Measurements from ENCODE around the gene CYP39A1. TPM values are rescaled to one million over a fixed set of nuclear protein-coding genes. Genes with fewer than 3 reads are reported as not detected.
A peak's percentile ranks its signal among the peaks of the same experiment; 100 is the strongest.

Gene CYP39A1
- total and polyA plus RNA-seq, 9 donors = 0.90 to 3.1 (median 1.9) TPM

DNA sequence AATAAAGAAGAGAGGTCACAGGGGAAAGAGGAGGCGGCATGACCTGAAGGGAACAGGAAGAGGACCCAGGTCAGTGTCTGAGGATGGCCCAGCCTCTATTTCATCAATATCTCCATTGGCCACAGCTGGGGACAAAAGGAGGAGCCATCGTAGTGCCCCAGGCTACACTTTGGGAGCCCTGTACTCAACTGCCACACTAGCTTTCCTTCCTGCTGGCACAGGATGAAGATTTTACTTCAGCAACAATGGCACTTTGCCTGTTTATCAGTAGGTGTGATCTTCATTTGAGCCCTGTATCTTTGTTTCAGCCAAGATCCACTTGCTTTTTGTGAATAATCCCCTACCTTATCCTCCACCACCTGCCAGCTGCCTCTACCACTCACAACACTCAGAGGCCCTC lies 126.0 kb downstream of the CYP39A1 start:
- Histone ChIP-seq H3K36me3 (ENCODE audit: control insufficient read depth, insufficient read depth, low read length) (no peaks in the 10 kb centered on the region), H3K4me1 (ENCODE audit: control insufficient read depth, insufficient read depth, low read length) (no peaks in the 10 kb centered on the region), H3K4me3 (ENCODE audit: low read length) (no peak overlapping the region), H3K9me3 (replicated peaks; ENCODE audit: control insufficient read depth, low read depth, low read length) (no peaks in the 10 kb centered on the region), H3K27ac (ENCODE audit: low read length) (no peak overlapping the region), H3K27me3 (ENCODE audit: control insufficient read depth, insufficient read depth, low read length) (no peaks in the 10 kb centered on the region)
- WGBS (ENCODE audit: insufficient coverage) = no CpG with 5 or more reads among the region's 2 CpGs
- DNase-seq = no peak

- Histone ChIP-seq H3K27me3 (ENCODE audit: control insufficient read depth, insufficient read depth, low read length) (no peaks in the 10 kb centered on the region), H3K9me3 (replicated peaks; ENCODE audit: control insufficient read depth, low read depth, low read length) (no peaks in the 10 kb centered on the region), H3K36me3 (ENCODE audit: control insufficient read depth, insufficient read depth, low read length) (no peaks in the 10 kb centered on the region), H3K4me1 (ENCODE audit: control insufficient read depth, insufficient read depth, low read length) (no peaks in the 10 kb centered on the region), H3K4me3 (ENCODE audit: low read length) (no peak overlapping the region), H3K27ac (ENCODE audit: low read length) (no peak overlapping the region)
- no peak for DNase-seq
Measured at GRCh38 chr6:46525583-46525982, 127.0 kb downstream of the CYP39A1 start.

GRCh38 chr6:46521464-46521971 lies 131.1 kb downstream of the CYP39A1 start:
- no peaks in the 10 kb centered on the region for H3K36me3 ChIP-seq (ENCODE audit: control insufficient read depth, insufficient read depth, low read length)
- no peak overlapping the region for H3K27ac ChIP-seq (ENCODE audit: low read length)
- DNase-seq = peak; percentile 60
- no peaks in the 10 kb centered on the region for H3K27me3 ChIP-seq (ENCODE audit: control insufficient read depth, insufficient read depth, low read length)
- no peak overlapping the region for H3K4me3 ChIP-seq (ENCODE audit: low read length)
- no peaks in the 10 kb centered on the region for H3K9me3 ChIP-seq (replicated peaks; ENCODE audit: control insufficient read depth, low read depth, low read length)
- H3K4me1 ChIP-seq (ENCODE audit: control insufficient read depth, insufficient read depth, low read length) = no peaks in the 10 kb centered on the region

DNA sequence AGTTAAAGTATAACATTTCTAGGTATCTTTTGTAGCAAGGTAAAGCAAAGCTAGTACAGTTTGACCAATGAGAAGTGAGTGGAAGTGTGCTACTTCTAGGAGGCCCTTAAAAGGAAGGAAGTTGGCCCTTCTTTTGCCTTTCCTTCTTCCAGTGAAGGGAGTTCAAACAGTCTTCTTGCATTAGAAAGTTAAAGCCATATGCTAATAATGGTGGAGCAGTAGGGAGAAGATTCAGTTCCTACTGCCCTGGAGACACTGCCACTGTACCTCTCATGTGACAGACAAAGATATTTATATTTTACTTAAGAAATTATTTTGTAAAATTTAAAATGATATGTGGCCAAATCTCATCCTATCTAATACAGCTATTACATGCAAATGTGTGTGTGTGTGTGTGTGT lies 135.4 kb downstream of the CYP39A1 start:
- DNase-seq = no peak
- Histone ChIP-seq H3K4me1 (ENCODE audit: control insufficient read depth, insufficient read depth, low read length) (peaks cover 2% of the 10 kb centered on the region), H3K4me3 (ENCODE audit: low read length) (no peak overlapping the region), H3K36me3 (ENCODE audit: control insufficient read depth, insufficient read depth, low read length) (no peaks in the 10 kb centered on the region), H3K27ac (ENCODE audit: low read length) (no peak overlapping the region), H3K9me3 (replicated peaks; ENCODE audit: control insufficient read depth, low read depth, low read length) (no peaks in the 10 kb centered on the region), H3K27me3 (ENCODE audit: control insufficient read depth, insufficient read depth, low read length) (no peaks in the 10 kb centered on the region)

DNA sequence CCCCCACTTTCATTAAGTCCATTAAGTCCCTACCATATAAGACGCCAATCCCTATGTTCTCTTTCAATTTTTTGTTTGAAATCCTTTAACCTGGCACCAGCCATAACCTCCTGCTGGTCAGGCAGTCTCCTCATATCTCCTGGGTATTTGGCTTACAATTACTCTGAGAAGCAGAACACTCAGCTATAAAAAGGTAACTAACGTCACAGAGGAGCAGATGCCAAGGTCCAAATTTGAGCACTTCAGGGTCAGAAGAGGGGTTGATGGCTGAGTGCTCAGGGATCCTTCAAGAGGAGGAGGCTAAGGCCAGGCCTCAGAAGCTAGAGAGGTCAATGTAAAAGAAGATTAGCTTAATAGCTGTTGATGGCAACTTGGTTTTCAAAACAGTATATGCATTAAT lies 139.1 kb downstream of the CYP39A1 start:
- Histone ChIP-seq H3K9me3 (replicated peaks; ENCODE audit: control insufficient read depth, low read depth, low read length) (no peaks in the 10 kb centered on the region), H3K27me3 (ENCODE audit: control insufficient read depth, insufficient read depth, low read length) (no peaks in the 10 kb centered on the region), H3K4me3 (ENCODE audit: low read length) (no peak overlapping the region), H3K27ac (ENCODE audit: low read length) (no peak overlapping the region), H3K36me3 (ENCODE audit: control insufficient read depth, insufficient read depth, low read length) (no peaks in the 10 kb centered on the region), H3K4me1 (ENCODE audit: control insufficient read depth, insufficient read depth, low read length) (peaks cover 4% of the 10 kb centered on the region)
- no peak for DNase-seq
- 0% methylated on average over 1 of the region's 2 CpGs for whole genome bisulfite sequencing (ENCODE audit: insufficient coverage)

- Histone ChIP-seq H3K27ac (ENCODE audit: low read length) (peak overlapping the region; percentile 29), H3K9me3 (replicated peaks; ENCODE audit: control insufficient read depth, low read depth, low read length) (no peaks in the 10 kb centered on the region), H3K36me3 (ENCODE audit: control insufficient read depth, insufficient read depth, low read length) (no peaks in the 10 kb centered on the region), H3K4me3 (ENCODE audit: low read length) (no peak overlapping the region), H3K27me3 (ENCODE audit: control insufficient read depth, insufficient read depth, low read length) (no peaks in the 10 kb centered on the region), H3K4me1 (ENCODE audit: control insufficient read depth, insufficient read depth, low read length) (peaks cover 4% of the 10 kb centered on the region)
- DNase-seq = no peak
- WGBS (ENCODE audit: insufficient coverage) = 76% methylated on average over 2 of the region's 7 CpGs
Measured at GRCh38 chr6:46511320-46511719, 141.3 kb downstream of the CYP39A1 start.

GRCh38 chr6:46510651-46511050 lies 142.0 kb downstream of the CYP39A1 start:
- no peaks in the 10 kb centered on the region for H3K36me3 ChIP-seq (ENCODE audit: control insufficient read depth, insufficient read depth, low read length)
- H3K4me3 ChIP-seq (ENCODE audit: low read length) = no peak overlapping the region
- no peak overlapping the region for H3K27ac ChIP-seq (ENCODE audit: low read length)
- H3K9me3 ChIP-seq (replicated peaks; ENCODE audit: control insufficient read depth, low read depth, low read length) = no peaks in the 10 kb centered on the region
- H3K27me3 ChIP-seq (ENCODE audit: control insufficient read depth, insufficient read depth, low read length) = no peaks in the 10 kb centered on the region
- peak; percentile 90 for DNase-seq
- peaks cover 4% of the 10 kb centered on the region for H3K4me1 ChIP-seq (ENCODE audit: control insufficient read depth, insufficient read depth, low read length)

DNA sequence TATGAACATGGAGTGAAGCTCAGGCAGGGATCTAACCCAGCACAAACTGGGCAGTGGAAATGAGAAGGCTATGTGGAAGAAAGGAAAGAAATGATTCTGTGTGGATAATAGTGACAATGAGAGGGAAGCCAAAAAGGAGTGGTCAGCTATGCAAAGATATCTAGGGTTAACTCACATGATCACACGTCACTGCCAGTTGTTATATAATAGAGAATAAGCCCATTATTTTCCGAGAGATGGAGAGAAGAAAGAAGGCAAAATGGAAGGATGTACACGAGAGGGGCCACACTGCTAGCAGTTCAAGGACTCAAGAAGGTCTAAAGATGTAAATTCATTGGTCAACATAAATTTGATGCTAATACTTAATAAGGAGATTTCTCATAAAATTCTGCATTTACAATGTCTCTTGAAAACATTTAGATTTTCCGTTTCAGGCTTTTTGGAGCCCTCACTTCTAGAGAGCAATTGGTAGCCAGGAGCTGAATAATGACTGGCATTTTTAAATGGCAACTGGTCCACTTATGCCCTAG lies 142.6 kb downstream of the CYP39A1 start:
- Histone ChIP-seq H3K27ac (ENCODE audit: low read length) (no peak overlapping the region), H3K27me3 (ENCODE audit: control insufficient read depth, insufficient read depth, low read length) (no peaks in the 10 kb centered on the region), H3K9me3 (replicated peaks; ENCODE audit: control insufficient read depth, low read depth, low read length) (no peaks in the 10 kb centered on the region), H3K4me3 (ENCODE audit: low read length) (no peak overlapping the region), H3K36me3 (ENCODE audit: control insufficient read depth, insufficient read depth, low read length) (no peaks in the 10 kb centered on the region), H3K4me1 (ENCODE audit: control insufficient read depth, insufficient read depth, low read length) (peaks cover 4% of the 10 kb centered on the region)
- no peak for DNase-seq
- WGBS (ENCODE audit: insufficient coverage) = no CpG with 5 or more reads among the region's 4 CpGs

GRCh38 chr6:46509063-46509462 lies 143.6 kb downstream of the CYP39A1 start:
- peaks cover 4% of the 10 kb centered on the region for H3K4me1 ChIP-seq (ENCODE audit: control insufficient read depth, insufficient read depth, low read length)
- no peak overlapping the region for H3K4me3 ChIP-seq (ENCODE audit: low read length)

GRCh38 chr6:46507426-46507825 lies 145.2 kb downstream of the CYP39A1 start:
- Histone ChIP-seq H3K9me3 (replicated peaks; ENCODE audit: control insufficient read depth, low read depth, low read length) (no peaks in the 10 kb centered on the region), H3K4me3 (ENCODE audit: low read length) (no peak overlapping the region), H3K4me1 (ENCODE audit: control insufficient read depth, insufficient read depth, low read length) (peaks cover 4% of the 10 kb centered on the region), H3K27ac (ENCODE audit: low read length) (no peak overlapping the region), H3K27me3 (ENCODE audit: control insufficient read depth, insufficient read depth, low read length) (no peaks in the 10 kb centered on the region), H3K36me3 (ENCODE audit: control insufficient read depth, insufficient read depth, low read length) (no peaks in the 10 kb centered on the region)
- DNase-seq = no peak

More at GRCh38 chr6:46509063-46509462, 143.6 kb downstream of the CYP39A1 start:
- no peaks in the 10 kb centered on the region for H3K27me3 ChIP-seq (ENCODE audit: control insufficient read depth, insufficient read depth, low read length)
- WGBS (ENCODE audit: insufficient coverage) = no CpG with 5 or more reads among the region's 4 CpGs
- no peak for DNase-seq
- no peaks in the 10 kb centered on the region for H3K9me3 ChIP-seq (replicated peaks; ENCODE audit: control insufficient read depth, low read depth, low read length)
- H3K27ac ChIP-seq (ENCODE audit: low read length) = no peak overlapping the region
- H3K36me3 ChIP-seq (ENCODE audit: control insufficient read depth, insufficient read depth, low read length) = no peaks in the 10 kb centered on the region
